Mesendoderm (in vitro differentiated cells): ENCODE results near the gene ZBTB39.

Experiments used
- DNase-seq: peaks from one replicate; pipeline ENCODE4 v3.0.0; 2013
- H2AK5ac ChIP-seq: 2 replicates; pipeline ENCODE4 v1.6.1; 2013; ENCODE audit warnings: low read length, inconsistent platforms
- H2BK120ac ChIP-seq: 2 replicates; pipeline ENCODE4 v1.6.1; 2013; ENCODE audit warnings: low read depth, mild to moderate bottlenecking, low read length, moderate library complexity, mixed read lengths
- H2BK15ac ChIP-seq: replicated peaks from 2 replicates; pipeline ENCODE4 v1.6.1; 2013; ENCODE audit warnings: low read depth, mild to moderate bottlenecking, moderate library complexity
- H2BK5ac ChIP-seq: 2 replicates; pipeline ENCODE4 v1.6.1; 2013; ENCODE audit warnings: low read length, inconsistent platforms
- H3K18ac ChIP-seq: 2 replicates; pipeline ENCODE4 v1.6.1; 2013; ENCODE audit warnings: mild to moderate bottlenecking, low read length, mixed read lengths
- H3K23ac ChIP-seq: one replicate; pipeline ENCODE4 v1.6.1; 2013; ENCODE audit warnings: low read length
- H3K27ac ChIP-seq: 2 replicates; pipeline ENCODE4 v1.5.1; 2013; ENCODE audit warnings: low read depth, mild to moderate bottlenecking, inconsistent platforms, low read length, moderate library complexity
- H3K27me3 ChIP-seq: 2 replicates; pipeline ENCODE4 v1.6.1; 2013; ENCODE audit warnings: low read length, control low read depth, mild to moderate bottlenecking, inconsistent platforms; ENCODE audit not compliant: insufficient read depth, poor library complexity
- H3K36me3 ChIP-seq: 2 replicates; pipeline ENCODE4 v1.6.1; 2013; ENCODE audit warnings: low read length, inconsistent platforms; ENCODE audit not compliant: control insufficient read depth, insufficient read depth
- H3K4ac ChIP-seq: one replicate; pipeline ENCODE4 v1.6.1; 2013; ENCODE audit warnings: low read depth, mild to moderate bottlenecking, low read length, moderate library complexity
- H3K4me1 ChIP-seq: 2 replicates; pipeline ENCODE4 v1.6.1; 2013; ENCODE audit warnings: low read depth, low read length, inconsistent platforms; ENCODE audit not compliant: control insufficient read depth
- H3K4me2 ChIP-seq: 2 replicates; pipeline ENCODE4 v1.6.1; 2013; ENCODE audit warnings: low read length
- H3K4me3 ChIP-seq: 2 replicates; pipeline ENCODE4 v1.5.1; 2013; ENCODE audit warnings: mild to moderate bottlenecking, low read length
- H3K56ac ChIP-seq: one replicate; pipeline ENCODE4 v1.6.1; 2013; ENCODE audit warnings: low read length
- H3K79me1 ChIP-seq: 2 replicates; pipeline ENCODE4 v1.6.1; 2013; ENCODE audit warnings: low read length, inconsistent platforms
- H3K79me2 ChIP-seq: 2 replicates; pipeline ENCODE4 v1.6.1; 2013; ENCODE audit warnings: mild to moderate bottlenecking, low read length; ENCODE audit not compliant: control insufficient read depth, insufficient read depth
- H3K9ac ChIP-seq: 2 replicates; pipeline ENCODE4 v1.6.1; 2013; ENCODE audit warnings: low read length, inconsistent platforms
- H4K5ac ChIP-seq: one replicate; pipeline ENCODE4 v1.6.1; 2013; ENCODE audit warnings: low read length
- H4K8ac ChIP-seq: one replicate; pipeline ENCODE4 v1.6.1; 2013; ENCODE audit warnings: low read depth, mild to moderate bottlenecking, control low read depth, low read length, moderate library complexity
- WGBS: extraction: QIAGEN DNeasy Blood & Tissue Kit; methylation state at CpG from one replicate; pipeline ENCODE4 v1.1.7; 2013; ENCODE audit warnings: low lambda C conversion rate, missing lambda C conversion rate; ENCODE audit not compliant: insufficient coverage; ENCODE audit errors: extremely low coverage; 5-methylcytosine and 5-hydroxymethylcytosine counted together

Gene ZBTB39

GRCh38 chr12:57010627-57011247 lies 4.4 kb upstream of the ZBTB39 start:
- H2BK120ac ChIP-seq = no peak overlapping the region
- H3K4me3 ChIP-seq = no peak overlapping the region
- H3K27me3 ChIP-seq = no peaks in the 10 kb centered on the region
- H3K4me1 ChIP-seq = no peaks in the 10 kb centered on the region
- no peak overlapping the region for H3K4ac ChIP-seq
- no peak overlapping the region for H3K9ac ChIP-seq
- no peak overlapping the region for H3K4me2 ChIP-seq
- no peak overlapping the region for H2BK5ac ChIP-seq
- H3K27ac ChIP-seq = no peak overlapping the region
- no peak overlapping the region for H2AK5ac ChIP-seq
- no CpG with 5 or more reads among the region's 4 CpGs for WGBS
- peaks cover 2% of the 10 kb centered on the region for H3K79me2 ChIP-seq
- no peak overlapping the region for H3K56ac ChIP-seq
- H2BK15ac ChIP-seq = no peak overlapping the region
- no peak for DNase-seq
- H4K5ac ChIP-seq = no peak overlapping the region
- H3K18ac ChIP-seq = no peak overlapping the region
- H3K23ac ChIP-seq = no peak overlapping the region
- H4K8ac ChIP-seq = no peak overlapping the region
- no peaks in the 10 kb centered on the region for H3K36me3 ChIP-seq
- peaks cover under 1% of the 10 kb centered on the region for H3K79me1 ChIP-seq

GRCh38 chr12:57009949-57010626 lies 3.7 kb upstream of the ZBTB39 start:
- no CpG with 5 or more reads among the region's 5 CpGs for WGBS
- Histone ChIP-seq H2BK5ac (no peak overlapping the region), H3K9ac (no peak overlapping the region), H3K23ac (no peak overlapping the region), H3K4me3 (no peak overlapping the region), H3K4me1 (no peaks in the 10 kb centered on the region), H3K18ac (no peak overlapping the region), H3K27ac (no peak overlapping the region), H3K4me2 (no peak overlapping the region), H3K27me3 (no peaks in the 10 kb centered on the region), H3K56ac (no peak overlapping the region), H3K79me1 (peaks cover 5% of the 10 kb centered on the region), H2BK120ac (no peak overlapping the region), H4K5ac (no peak overlapping the region), H3K79me2 (peaks cover 6% of the 10 kb centered on the region), H4K8ac (no peak overlapping the region), H2AK5ac (no peak overlapping the region), H2BK15ac (no peak overlapping the region), H3K36me3 (no peaks in the 10 kb centered on the region), H3K4ac (no peak overlapping the region)
- DNase-seq = no peak

- H3K36me3 ChIP-seq = peaks cover 7% of the 10 kb centered on the region
- no peak overlapping the region for H4K5ac ChIP-seq
- no peak overlapping the region for H3K4me3 ChIP-seq
- no peak overlapping the region for H3K23ac ChIP-seq
- H3K9ac ChIP-seq = no peak overlapping the region
- no peak overlapping the region for H2BK15ac ChIP-seq
- no peak overlapping the region for H3K18ac ChIP-seq
- H2AK5ac ChIP-seq = no peak overlapping the region
- H4K8ac ChIP-seq = no peak overlapping the region
- no peak overlapping the region for H3K4me2 ChIP-seq
- no peak overlapping the region for H3K4ac ChIP-seq
- peak overlapping the region; percentile 17 for H3K56ac ChIP-seq
- no peaks in the 10 kb centered on the region for H3K27me3 ChIP-seq
- no peak overlapping the region for H3K27ac ChIP-seq
- DNase-seq = peak; percentile 83
- no peak overlapping the region for H2BK5ac ChIP-seq
- H2BK120ac ChIP-seq = no peak overlapping the region
- H3K79me1 ChIP-seq = peaks cover 8% of the 10 kb centered on the region
- no peaks in the 10 kb centered on the region for H3K4me1 ChIP-seq
- peaks cover 19% of the 10 kb centered on the region for H3K79me2 ChIP-seq
Measured at GRCh38 chr12:57008178-57008577, 1.8 kb upstream of the ZBTB39 start.

GRCh38 chr12:57006809-57007475 lies 596 bp upstream of the ZBTB39 start:
- H2BK5ac ChIP-seq = no peak overlapping the region
- peaks cover 21% of the 10 kb centered on the region for H3K79me2 ChIP-seq
- H3K27ac ChIP-seq = no peak overlapping the region
- no peaks in the 10 kb centered on the region for H3K4me1 ChIP-seq
- H3K9ac ChIP-seq = peak overlapping the region; percentile 34
- peaks cover 11% of the 10 kb centered on the region for H3K79me1 ChIP-seq
- no peak overlapping the region for H2AK5ac ChIP-seq
- no peak overlapping the region for H3K18ac ChIP-seq
- H2BK15ac ChIP-seq = no peak overlapping the region
- no peaks in the 10 kb centered on the region for H3K27me3 ChIP-seq
- H3K4me3 ChIP-seq = no peak overlapping the region
- H3K4ac ChIP-seq = no peak overlapping the region
- no peak overlapping the region for H4K5ac ChIP-seq
- H3K56ac ChIP-seq = no peak overlapping the region
- no peak overlapping the region for H3K4me2 ChIP-seq
- no CpG with 5 or more reads among the region's 10 CpGs for WGBS
- DNase-seq = no peak
- H3K23ac ChIP-seq = no peak overlapping the region
- H2BK120ac ChIP-seq = no peak overlapping the region
- no peak overlapping the region for H4K8ac ChIP-seq
- H3K36me3 ChIP-seq = peaks cover 9% of the 10 kb centered on the region

- Histone ChIP-seq H3K9ac (no peak overlapping the region), H3K23ac (no peak overlapping the region), H3K27ac (no peak overlapping the region), H2BK120ac (no peak overlapping the region), H3K4me2 (no peak overlapping the region), H3K18ac (no peak overlapping the region), H3K56ac (no peak overlapping the region), H3K27me3 (no peaks in the 10 kb centered on the region), H3K79me1 (peaks cover 23% of the 10 kb centered on the region), H3K36me3 (peaks cover 9% of the 10 kb centered on the region), H2AK5ac (no peak overlapping the region), H3K4me1 (no peaks in the 10 kb centered on the region), H4K5ac (no peak overlapping the region), H3K4ac (no peak overlapping the region), H3K79me2 (peaks cover 30% of the 10 kb centered on the region), H2BK5ac (no peak overlapping the region), H2BK15ac (no peak overlapping the region), H3K4me3 (no peak overlapping the region), H4K8ac (no peak overlapping the region)
- no CpG with 5 or more reads among the region's 6 CpGs for WGBS
- no peak for DNase-seq
Measured at GRCh38 chr12:57004651-57005050, 1.7 kb downstream of the ZBTB39 start.
